ENCODE results near the gene YBX2.

DNA sequence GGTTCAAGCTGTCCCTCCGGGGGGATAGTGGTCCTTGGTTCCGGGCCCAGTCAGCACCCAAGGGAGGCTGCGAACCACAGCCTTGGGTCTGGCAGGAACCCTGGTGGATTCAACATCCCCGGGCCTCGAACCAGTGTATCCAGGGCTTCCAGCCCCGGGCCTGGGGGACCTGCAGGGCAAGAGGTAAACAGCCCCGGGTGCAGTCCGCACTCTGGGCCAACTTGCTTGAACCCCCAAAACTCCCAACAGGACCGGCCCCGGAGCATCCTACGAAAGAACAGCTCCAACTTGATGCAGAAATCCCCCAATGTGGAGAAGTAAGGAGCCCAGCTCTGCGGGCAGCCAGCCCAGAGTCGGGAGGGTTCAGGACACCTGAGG, 36.2 kb upstream of the YBX2 start:
- no peak for TF ChIP-seq SIN3A (IDR thresholded peaks at IDR 0.05; ENCODE audit: borderline replicate concordance, insufficient read depth, low read depth, low read length)
- TF ChIP-seq, protein P1, sequence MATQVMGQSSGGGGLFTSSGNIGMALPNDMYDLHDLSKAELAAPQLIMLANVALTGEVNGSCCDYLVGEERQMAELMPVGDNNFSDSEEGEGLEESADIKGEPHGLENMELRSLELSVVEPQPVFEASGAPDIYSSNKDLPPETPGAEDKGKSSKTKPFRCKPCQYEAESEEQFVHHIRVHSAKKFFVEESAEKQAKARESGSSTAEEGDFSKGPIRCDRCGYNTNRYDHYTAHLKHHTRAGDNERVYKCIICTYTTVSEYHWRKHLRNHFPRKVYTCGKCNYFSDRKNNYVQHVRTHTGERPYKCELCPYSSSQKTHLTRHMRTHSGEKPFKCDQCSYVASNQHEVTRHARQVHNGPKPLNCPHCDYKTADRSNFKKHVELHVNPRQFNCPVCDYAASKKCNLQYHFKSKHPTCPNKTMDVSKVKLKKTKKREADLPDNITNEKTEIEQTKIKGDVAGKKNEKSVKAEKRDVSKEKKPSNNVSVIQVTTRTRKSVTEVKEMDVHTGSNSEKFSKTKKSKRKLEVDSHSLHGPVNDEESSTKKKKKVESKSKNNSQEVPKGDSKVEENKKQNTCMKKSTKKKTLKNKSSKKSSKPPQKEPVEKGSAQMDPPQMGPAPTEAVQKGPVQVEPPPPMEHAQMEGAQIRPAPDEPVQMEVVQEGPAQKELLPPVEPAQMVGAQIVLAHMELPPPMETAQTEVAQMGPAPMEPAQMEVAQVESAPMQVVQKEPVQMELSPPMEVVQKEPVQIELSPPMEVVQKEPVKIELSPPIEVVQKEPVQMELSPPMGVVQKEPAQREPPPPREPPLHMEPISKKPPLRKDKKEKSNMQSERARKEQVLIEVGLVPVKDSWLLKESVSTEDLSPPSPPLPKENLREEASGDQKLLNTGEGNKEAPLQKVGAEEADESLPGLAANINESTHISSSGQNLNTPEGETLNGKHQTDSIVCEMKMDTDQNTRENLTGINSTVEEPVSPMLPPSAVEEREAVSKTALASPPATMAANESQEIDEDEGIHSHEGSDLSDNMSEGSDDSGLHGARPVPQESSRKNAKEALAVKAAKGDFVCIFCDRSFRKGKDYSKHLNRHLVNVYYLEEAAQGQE (IDR thresholded peaks at IDR 0.05; ENCODE audit: insufficient read depth in 1 of 2, low read depth in 2 of 2, low read length in 1 of 2): no peak
- TF ChIP-seq, protein P2, sequence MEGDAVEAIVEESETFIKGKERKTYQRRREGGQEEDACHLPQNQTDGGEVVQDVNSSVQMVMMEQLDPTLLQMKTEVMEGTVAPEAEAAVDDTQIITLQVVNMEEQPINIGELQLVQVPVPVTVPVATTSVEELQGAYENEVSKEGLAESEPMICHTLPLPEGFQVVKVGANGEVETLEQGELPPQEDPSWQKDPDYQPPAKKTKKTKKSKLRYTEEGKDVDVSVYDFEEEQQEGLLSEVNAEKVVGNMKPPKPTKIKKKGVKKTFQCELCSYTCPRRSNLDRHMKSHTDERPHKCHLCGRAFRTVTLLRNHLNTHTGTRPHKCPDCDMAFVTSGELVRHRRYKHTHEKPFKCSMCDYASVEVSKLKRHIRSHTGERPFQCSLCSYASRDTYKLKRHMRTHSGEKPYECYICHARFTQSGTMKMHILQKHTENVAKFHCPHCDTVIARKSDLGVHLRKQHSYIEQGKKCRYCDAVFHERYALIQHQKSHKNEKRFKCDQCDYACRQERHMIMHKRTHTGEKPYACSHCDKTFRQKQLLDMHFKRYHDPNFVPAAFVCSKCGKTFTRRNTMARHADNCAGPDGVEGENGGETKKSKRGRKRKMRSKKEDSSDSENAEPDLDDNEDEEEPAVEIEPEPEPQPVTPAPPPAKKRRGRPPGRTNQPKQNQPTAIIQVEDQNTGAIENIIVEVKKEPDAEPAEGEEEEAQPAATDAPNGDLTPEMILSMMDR (IDR thresholded peaks at IDR 0.05): no peak

Data from Panc1 (cell line).